8988T (cell line): Measurements from ENCODE around the gene PIM1.

Experiments
- DNase-seq: peaks from one replicate; pipeline ENCODE4 v3.0.0; 2011

Gene PIM1

GRCh38 chr6:37138856-37139229 lies 31.1 kb upstream of the PIM1 start:
- no peak for DNase-seq

- DNase-seq = no peak
Observed at GRCh38 chr6:37139230-37139962, 30.6 kb upstream of the PIM1 start.

DNA sequence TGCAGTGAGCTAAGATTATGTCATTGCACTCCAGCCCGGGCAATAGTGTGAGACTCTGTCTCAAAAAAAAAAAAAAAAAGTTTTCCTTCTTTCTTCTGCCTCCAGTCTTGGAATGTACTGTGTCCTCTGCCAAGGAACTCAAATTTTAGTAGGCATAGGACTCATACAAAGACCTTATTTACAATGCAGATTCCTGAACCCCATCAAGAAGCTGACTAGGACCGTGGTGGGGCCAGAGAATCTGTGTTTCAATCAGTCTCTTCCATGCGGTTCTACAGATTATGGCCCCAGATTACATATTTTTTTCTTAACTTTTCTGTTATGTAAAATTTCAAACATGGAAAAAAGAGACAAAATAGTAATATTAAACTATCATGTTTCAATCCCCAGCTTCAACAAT lies 29.8 kb upstream of the PIM1 start:
- DNase-seq = no peak

GRCh38 chr6:37141281-37142049 lies 28.5 kb upstream of the PIM1 start:
- no peak for DNase-seq

- DNase-seq = no peak
Observed at GRCh38 chr6:37142050-37142614, 27.8 kb upstream of the PIM1 start.

DNA sequence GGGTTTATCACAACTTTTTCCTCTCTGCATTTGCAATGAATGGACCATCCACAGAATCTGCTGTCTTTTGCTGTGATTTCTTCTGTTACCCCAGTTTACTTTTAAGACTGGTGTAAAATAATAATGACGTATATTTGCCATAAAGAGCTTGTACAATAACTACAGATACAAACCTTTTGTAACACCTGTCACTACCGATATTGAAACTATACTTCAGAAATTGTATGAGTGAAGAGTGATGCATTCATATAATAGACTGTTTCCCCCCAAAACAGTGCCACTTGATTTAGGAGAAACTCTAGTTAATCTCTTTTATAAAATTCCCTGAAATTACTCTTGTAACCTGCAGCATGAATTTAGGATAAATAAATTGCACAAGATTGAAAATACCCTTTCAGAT lies 26.4 kb upstream of the PIM1 start:
- DNase-seq = no peak

DNA sequence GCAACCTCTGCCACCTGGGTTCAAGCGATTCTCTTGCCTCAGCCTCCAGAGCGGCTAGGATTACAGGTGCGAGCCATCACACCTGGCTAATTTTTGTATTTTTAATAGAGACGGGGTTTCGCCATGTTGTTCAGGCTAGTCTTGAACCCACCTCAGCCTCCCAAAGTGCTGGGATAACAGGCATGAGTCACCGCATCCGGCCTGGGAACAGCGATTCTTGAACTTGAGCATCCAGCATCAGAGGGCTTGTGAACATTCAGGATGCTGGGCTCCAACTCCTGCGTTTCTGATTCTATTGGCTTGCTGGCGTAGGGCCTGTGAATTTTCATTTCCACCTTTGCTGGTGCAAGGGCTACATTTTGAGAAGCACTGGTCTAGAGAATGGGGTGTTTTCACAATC lies 24.5 kb upstream of the PIM1 start:
- no peak for DNase-seq

GRCh38 chr6:37146735-37147157 lies 23.2 kb upstream of the PIM1 start:
- no peak for DNase-seq

GRCh38 chr6:37149745-37150144 lies 20.2 kb upstream of the PIM1 start:
- no peak for DNase-seq

GRCh38 chr6:37150314-37150713 lies 19.6 kb upstream of the PIM1 start:
- DNase-seq = no peak

DNA sequence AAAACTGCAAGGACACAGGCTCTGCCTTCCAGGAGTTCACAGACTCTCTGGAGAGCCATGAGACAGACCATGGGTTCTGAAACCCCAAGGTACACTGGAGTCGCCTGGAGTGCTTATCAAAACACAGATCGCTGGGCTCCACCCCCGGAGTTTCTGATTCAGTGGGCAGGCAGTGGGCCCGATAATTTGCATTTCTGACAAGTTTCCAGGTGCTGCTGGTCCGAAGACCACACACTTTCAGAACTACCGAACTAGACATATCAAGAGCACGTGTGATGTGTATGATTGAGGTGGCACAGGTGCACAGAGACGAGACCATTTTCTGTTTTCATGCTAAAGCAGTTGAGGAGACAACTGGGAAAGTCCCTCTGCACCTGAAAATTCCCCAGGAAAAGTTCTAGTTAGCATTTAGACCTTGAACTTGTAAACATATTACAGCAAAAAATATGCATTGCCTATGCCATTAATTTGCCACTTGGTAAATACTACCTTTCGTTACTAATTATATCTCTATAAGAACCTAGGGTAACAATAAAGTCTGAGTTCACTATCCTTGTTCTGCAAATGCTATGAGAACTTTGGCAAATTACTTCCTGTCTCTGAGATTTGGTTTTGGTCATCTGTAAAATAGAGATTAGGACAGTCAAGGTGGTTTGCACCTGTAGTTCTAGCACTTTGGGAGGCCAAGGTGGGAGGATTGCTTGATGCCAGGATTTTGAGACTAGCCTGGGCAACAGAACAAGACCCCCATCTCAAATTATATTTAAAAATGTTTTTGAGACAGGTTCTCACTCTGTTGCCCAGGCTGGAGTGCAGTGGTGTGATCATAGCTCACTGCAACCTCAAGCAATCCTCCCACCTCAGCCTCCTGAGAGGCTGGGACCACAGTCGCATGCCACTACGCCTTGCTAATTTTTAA lies 14.3 kb upstream of the PIM1 start:
- no peak for DNase-seq

GRCh38 chr6:37158508-37158907 lies 11.4 kb upstream of the PIM1 start:
- no peak for DNase-seq

DNA sequence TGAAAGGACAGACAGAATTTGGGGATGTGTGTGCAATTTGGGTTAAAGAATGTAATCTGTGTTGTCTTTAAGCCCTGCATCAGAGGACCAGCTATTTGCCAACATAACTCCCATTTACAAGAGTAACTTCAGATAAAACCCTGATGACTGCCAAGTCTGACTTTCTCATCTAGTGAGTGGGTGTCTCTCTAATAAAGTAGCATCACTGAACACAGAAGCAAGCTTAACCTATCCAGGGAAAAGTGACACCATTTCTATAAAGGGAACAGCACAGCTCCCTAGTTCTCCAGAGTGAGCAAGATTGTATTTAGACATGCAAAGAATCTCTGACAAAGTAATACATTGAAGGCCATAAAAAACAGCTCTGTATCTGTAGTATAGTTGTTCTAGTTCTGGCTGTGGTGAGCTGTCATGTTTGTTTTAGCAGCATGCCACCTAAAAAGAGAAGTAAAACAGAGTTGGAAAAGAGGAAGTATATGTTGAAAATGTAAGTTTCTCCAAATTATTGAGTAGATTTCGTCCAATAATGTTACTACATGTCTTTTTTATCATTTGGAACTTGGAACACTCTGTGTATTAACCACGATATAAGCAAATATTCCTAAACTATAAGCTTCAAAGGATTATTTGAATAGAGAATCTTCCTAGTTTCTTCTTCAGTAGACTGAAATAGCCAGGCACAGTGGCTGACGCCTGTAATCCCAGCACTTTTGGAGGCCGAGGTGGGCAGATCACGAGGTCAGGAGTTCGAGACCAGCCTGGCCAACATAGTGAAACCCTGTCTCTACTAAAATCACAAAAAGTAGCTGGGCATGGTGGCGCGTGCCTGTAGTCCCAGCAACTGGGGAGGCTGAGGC lies 8.8 kb upstream of the PIM1 start:
- DNase-seq = no peak

- no peak for DNase-seq
Observed at GRCh38 chr6:37162740-37163139, 7.2 kb upstream of the PIM1 start.

DNA sequence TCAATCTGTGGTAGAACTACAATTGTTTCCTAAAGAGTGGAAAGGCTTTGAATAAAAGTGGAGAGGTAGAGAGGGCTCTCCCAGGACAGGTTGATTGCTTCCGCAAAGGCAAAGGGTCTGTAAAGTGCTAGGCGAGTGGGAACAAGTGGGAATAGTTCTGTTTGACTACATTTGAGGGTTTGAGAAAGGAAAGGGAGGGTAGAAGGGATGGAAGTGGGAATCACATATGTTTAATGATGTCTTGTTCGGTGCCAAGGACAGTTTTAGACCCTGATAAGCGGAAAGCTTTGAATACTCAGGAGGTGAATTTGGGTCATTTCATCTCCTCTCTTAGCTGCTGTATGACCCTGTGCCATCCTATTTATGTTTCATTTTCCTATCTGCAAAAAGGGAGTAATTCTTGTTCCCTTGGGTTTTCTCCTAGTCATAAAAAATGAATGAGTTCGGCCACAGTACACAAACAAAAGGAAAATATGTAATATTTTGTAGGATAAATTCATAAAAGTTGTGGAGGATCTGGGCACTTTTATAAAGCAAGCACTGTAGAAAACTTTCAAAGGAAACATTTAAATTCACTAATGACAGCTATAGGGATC lies 1.7 kb upstream of the PIM1 start:
- DNase-seq = no peak

GRCh38 chr6:37168811-37169495 lies 999 bp upstream of the PIM1 start:
- DNase-seq = peak; percentile 59

GRCh38 chr6:37170273-37171200 lies 585 bp downstream of the PIM1 start:
- DNase-seq = peak; percentile 60

- DNase-seq = peak; percentile 31
Observed at GRCh38 chr6:37171201-37171969, 1.4 kb downstream of the PIM1 start.
